ENCODE data around the gene RASGEF1C.

Gene RASGEF1C

GRCh38 chr5:180119031-180119902, 89.7 kb downstream of the RASGEF1C start:
- DNase-seq (ENCODE audit: low read depth), result no peak

GRCh38 chr5:180118391-180118791, 90.6 kb downstream of the RASGEF1C start:
- DNase-seq (ENCODE audit: low read depth), result no peak

DNA sequence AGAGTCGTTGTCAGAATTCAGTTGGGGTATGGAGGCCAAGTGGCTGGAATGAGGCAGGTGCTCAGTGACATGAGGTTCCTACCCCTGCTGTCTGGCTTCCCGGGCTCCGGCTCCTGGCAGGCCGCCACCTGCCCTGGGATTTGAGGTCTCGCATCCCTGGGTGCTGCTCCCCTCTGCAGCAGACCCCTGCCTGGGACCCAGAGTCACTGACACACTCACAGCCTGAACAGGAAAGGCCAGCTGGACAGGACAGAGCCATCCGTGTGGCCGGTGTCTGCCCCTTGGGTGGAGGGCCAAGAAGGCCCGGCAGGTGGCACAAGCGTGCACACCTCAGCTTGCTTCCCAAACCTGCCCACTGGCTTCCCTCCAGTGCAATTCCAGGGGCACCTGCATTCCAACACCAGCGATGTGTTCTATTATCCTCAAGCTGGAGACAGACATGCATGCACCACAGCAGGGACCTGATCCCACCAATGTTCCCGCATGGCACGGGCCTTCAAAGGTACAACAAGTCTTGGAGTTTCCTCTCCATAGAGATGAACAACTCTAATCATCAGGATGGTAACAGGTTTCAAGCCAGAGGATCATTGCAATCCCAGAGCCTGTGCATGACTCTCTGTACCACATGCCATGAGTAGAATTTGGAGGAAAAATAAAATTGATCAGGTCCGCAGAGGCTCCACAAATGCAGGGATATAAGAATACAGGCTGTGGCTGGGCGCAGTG, 91.8 kb downstream of the RASGEF1C start:
- no peak for DNase-seq (ENCODE audit: low read depth)

DNA sequence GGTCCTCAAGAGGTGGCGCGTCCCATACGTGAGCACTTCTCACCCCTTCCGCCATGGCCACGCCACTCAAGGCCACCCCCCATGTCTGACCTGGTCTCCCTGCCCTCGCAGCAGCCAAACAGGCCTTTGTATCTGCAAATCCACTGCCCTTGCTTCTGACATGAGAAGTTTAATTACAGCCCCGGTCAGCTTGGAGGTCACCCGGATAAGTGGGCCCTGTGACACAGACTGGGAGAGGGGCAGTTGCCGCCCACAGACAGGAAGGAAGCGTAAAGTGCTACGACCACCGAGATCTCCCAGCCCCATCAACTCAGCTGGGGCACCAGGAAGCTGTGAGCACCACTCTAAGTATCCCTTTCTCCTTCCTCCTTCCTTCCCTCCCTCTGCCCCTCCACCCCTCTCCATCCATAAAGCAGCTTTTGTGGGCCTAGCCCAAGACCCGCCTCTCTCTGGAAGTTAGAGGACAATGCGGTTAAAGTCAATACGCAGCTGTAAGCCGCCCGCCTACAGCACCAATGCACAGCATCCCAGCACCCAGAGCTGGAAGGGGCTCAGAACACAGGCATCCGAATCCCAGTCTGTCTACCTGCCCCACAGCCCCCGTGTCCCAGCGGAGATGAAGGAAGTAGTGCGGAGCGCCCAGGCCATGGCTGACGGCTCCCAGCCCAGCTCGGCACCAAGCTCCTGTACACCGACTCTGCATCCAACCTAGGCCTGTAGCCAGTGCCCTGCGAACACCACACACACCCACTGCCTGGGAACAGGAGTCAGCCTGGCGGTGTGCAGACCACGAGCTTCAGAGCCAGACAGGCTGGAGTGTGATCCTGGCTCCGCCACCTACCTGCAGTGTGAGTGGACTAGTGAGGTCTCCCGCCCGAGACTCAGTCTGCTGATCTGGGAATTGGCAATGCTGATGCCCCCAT, 92.7 kb downstream of the RASGEF1C start:
- no peak for DNase-seq (ENCODE audit: low read depth)

- no peak for DNase-seq (ENCODE audit: low read depth)
Measured at GRCh38 chr5:180115326-180116076, 93.5 kb downstream of the RASGEF1C start.

DNA sequence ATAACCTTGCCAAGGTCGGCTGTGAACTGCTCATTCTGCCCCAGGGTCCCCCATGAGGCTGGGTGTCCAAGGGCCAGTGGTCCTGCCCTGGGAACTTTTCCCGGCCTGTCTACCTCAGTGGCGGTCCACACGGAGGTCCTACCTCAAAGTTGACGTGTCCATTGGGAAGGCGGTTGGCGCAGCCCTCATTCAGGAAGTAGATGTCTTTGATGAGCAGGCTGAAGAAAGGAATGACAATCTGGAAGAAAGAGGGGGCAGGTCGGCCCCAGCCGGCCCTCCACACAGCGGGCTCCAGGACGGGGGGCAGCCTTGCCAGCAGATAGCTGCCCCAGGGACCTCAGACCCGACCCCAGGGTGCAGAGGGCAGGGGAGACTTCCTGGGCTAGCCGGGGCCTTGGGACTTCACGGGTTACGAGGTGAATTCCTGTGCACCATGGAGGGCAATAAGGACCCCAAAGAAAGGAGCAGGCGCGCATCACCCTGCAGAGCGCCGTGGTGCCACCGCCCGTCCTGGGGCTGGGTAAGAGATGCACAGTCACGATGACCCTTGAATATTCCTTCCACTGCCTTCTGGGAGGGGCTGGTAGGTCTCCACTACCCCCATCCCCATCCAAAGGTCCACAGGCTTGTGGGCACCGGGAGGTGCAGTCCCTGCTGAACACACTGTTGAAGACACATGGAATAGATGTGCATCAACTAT, 94.6 kb downstream of the RASGEF1C start:
- no peak for DNase-seq (ENCODE audit: low read depth)

DNA sequence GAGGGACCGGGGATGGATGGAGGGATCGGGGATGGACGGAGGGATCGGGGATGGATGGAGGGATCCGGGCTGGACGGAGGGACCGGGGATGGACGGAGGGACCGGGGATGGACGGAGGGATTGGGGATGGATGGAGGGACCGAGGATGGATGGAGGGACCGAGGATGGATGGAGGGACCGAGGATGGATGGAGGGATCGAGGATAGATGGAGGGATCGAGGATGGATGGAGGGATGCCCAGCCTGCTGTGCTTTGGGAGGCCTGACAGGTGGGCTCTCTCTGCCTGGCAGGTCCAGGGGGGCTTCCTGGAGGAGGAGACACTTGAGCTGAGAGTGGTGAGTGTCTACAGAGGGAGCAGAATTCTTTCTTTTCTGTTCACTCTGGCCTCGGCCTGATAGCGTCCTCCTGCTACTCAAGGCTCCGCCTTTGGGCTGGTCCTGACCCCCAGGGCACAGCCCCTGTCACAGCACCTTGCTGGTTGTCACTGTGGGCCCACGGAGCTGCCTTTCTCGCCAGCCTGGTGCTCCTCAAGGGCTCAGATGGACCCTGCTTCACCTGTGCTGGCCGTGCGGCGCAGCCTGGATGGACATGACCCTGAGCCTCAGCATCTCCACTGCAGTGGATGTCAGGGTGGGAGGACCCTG, 95.2 kb downstream of the RASGEF1C start:
- DNase-seq (ENCODE audit: low read depth), result no peak

- DNase-seq (ENCODE audit: low read depth), result no peak
Measured at GRCh38 chr5:180112181-180112861, 96.7 kb downstream of the RASGEF1C start.

DNA sequence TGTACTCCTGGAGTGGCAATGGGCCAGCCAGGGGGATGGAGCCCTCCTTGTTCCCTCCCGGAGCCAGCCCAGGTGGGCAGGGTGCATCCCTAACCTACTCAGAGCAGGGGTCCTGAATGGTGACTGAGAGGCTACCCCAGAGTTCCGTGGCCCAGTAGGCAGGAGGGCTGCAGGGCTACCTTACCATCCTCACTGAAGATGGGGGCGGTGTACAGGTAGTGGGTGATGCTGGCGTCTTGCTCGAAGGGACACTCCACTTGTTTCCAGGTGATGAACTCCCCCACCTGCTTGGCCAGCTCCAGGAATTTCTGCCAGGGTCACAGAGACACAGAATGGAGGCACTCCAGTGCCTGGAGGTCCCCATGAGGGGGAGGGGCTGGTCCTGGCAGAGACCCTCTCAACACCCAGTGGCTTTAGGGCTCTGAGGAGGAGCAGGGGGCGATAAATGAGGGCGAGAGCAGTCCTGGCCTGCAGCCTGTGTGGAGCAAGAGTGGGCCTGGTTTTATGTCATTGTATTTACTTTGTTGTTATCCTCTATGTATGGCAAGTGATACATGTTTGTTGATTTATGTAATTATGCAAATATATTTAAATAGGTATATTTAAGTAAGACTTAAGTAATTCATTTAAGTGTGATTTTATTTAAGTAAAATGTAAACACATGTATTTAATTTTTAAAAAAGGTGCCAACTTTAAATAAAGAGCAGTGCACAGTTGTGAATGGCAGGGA, 97.6 kb downstream of the RASGEF1C start:
- no peak for DNase-seq (ENCODE audit: low read depth)

GRCh38 chr5:180109920-180110319, 99.1 kb downstream of the RASGEF1C start:
- DNase-seq (ENCODE audit: low read depth), result no peak

DNA sequence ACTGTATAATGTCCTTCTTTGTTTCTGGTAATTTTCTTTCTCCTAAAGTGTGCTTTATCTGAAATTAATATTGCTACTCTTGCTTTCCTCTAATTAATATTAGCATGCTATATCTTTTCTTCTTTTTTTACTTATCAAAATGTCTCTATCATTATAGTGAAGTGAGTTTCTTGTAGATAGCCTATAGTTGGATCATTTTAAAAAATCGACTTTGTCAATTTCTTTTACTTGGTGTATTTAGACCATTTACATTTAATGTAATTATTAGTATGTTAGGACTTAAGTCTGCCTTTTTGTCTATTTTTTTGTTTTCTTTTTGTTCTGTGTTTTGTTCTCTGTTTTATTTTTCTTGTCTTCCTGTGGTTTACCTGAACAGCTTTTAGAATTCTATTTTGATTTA, 102.0 kb downstream of the RASGEF1C start:
- DNase-seq (ENCODE audit: low read depth), result no peak

GRCh38 chr5:180105827-180106312, 103.1 kb downstream of the RASGEF1C start:
- no peak for DNase-seq (ENCODE audit: low read depth)

DNA sequence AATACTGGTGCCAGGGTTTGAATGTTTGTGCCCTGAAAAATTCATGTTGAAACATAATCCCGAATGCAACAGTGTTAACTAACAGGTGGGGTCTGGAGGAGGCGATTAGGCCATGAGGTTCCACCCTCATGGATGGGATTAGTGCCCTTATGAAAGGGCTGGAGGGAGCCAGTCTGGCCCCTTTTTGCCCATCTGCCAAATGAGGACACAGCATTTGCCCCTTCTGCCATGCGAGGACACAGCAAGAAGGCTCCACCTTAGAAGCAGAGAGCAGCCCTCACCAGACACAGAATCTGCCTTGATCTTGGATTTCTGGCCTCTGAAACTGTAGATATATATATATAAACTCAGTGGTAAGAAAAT, 104.9 kb downstream of the RASGEF1C start:
- DNase-seq (ENCODE audit: low read depth), result no peak

DNA sequence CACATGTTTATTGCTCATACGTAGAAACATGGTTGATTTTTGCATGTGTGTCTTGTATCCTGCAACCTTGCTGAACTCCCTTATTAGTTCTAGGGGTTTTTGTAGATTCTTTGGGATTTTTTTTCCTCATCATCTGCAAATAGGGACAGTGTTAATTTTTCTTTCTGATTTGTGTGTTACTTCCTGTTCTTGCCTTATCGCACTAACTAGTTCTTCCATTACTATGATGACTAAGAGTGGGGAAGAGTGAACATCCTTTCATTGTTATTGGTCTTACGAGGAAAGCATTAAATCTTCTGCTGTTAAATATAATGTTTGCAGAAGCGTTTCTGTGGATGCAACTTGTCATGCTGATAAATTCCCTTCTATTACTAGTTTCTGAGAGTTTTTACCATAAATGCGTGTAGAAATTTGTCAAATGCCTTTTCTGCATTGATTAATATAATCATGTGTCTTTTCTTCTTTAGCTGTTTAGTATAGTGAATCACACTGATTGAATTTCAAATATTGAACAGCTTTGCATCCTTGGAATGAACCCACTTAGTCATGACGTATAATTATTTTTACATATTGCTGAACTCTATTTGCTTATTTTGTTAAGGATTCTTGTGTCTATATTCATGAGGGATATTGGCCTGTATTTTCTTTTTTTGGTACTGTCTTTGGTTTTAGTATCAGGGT, 105.4 kb downstream of the RASGEF1C start:
- DNase-seq (ENCODE audit: low read depth), result no peak

GRCh38 chr5:180102636-180103035, 106.4 kb downstream of the RASGEF1C start:
- DNase-seq (ENCODE audit: low read depth), result no peak

- DNase-seq (ENCODE audit: low read depth), result no peak
Measured at GRCh38 chr5:180101451-180102105, 107.4 kb downstream of the RASGEF1C start.

DNA sequence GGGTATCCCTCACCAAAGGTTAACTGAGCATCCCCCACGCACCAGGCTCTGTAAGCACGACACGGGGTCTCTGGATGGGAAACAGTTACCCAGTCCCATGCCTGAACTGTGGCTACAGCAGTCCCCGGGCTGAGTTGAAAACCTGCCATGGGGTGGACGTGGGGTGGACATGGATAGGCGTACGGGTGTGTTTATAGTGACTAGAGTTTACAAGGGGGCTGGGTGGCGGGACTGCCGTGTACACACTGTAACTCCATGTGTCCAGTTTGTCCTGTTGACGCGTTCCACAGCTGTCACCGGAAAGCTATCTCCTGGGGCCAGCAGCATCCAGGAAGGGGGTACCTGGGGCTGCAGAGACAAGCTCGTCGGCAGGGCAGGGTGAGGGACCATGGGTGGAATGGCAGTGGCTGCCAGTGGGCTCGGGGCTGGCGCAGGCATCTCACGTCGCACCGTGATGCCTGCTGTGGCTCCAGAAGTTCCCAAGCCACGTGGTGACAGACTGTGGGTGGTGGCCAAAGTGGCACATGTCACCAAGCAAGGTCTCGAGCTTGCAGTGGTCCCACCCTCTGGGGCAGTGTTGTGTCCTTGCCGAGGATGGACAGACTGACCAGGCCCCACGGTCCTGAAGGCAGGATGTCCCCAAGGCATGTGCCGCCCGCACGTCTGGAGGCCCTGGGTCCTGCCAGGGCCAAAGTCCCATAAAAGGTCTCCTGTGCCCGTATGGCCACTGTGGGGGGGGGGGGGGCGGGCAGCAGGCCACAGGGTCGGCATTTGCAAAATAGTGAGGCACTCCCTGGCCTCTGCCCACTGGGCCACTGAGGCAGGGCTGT, 108.2 kb downstream of the RASGEF1C start:
- DNase-seq (ENCODE audit: low read depth), result no peak

All from activated T-cell treated with anti-CD3 and anti-CD28 coated beads for 48 hours (primary cell).